GM18499 (cell line): ENCODE results near the gene MINAR2.

ENCODE experiments used
- ATAC-seq: cut with Tn5 transposase; IDR thresholded peaks from one replicate; pipeline ENCODE4 v1.9.1; 2021; ENCODE audit warnings: moderate number of reproducible peaks; ENCODE audit not compliant: insufficient read depth, unreplicated experiment

Gene MINAR2

DNA sequence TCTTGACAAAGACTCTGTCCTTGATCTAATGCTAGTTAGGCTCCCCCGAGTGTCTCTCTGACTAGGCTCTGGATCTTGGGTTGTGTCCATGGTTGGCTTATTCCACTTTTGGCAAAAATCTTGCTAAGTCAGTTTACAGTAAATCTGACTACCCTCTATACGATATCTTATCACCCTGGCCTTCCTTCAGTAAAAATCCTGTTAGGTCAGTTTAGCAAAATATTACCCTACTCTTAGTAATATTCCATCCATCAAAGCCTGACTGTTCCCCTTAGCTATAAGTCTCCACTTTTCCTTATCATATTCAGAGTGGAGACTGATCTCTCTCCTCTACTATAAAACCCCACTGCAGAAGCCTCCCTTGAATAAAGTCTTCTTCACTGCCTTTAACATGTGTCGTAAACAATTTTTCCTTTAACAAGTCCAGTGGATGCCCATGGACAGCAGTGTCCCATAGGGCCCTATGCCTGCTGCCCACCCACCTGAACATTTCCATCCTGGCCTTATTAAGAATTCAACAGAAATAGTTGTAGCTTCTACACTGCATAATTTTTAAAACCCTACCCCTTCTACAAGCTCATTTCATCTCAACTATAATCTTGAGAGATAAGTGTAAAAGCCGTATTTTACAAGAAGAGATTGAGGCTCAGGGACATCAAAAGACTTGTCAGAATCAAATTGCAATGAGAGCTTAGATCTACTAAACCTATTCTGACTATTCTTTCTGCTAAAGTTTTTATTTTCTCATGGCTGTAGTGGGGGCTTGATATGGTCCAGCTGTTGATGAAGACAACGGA is 22.3 kb downstream of the MINAR2 start:
- ATAC-seq = no peak

DNA sequence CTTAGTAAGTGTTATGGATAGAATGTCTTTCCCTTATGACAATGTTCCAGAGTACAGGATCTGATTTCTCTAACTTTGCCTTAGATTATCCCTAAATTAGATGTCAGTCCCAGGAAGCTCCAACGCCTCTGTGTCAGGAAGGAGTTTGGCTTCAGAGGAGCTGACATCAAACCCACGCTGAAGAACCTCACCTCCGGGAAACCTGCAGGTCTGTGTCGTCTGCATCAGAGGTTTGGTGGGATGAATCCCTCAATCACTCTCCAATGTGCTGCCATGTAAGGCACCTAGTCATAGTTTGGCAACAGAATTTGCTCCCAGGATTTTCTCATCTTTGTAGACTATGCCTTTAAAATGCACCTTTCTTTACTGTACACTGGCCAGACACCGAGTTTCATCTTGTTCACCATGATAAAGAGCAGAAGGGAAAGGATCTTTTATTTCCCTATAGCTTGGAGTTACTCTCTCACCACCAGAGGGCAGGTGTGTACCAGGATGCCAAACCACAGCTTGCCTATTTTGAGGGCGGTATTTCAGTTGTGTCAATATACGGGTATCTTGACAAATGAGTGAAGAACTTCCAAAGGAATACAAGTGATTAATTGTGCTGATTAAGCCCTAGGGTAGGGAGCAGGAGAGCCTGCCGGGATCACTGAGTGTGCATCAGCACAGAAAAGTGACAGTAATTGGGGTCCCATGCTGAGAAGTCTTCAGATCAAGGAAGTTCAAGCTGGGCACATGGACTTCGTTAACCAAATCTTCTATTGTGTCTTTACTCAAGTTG is 23.4 kb downstream of the MINAR2 start:
- peak; percentile 42 for ATAC-seq

DNA sequence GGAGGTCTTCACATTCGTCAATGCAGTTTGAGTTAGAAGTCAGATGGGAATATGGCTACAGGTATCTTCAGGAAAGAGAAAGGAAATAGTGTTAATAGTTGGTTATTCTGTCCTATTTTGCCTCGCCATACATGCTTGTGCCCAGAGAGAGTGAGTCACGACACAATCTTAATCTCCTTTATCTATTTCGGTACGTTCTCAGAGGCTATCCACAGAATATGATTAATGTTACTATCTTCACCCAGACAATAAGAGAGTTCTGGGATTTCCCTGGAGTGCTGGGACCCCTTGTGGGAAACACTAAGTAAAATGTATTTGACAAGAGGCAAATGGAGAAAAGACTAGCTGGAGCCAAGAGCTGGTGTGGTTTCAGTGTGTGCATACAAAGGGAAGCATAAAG is 25.5 kb downstream of the MINAR2 start:
- ATAC-seq = no peak

DNA sequence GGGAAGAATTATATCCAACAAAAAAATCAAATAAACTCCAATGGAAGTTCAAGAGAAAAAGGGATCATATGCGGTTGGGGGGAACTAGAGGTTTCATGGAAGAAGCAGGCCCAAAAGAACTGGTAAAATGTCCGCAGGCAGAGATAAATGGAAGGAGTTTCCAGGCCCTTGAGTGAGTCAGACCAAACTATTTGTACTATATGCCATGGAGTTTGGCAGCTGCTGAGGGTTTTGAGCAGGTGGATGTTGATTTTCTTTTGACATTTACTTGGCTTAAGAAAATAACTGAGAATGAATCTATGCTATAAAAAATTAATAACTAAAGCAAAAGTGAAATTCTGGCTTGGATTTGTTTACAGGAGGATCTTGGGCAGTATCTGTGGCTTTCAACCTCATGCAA is 33.7 kb downstream of the MINAR2 start:
- no peak for ATAC-seq

DNA sequence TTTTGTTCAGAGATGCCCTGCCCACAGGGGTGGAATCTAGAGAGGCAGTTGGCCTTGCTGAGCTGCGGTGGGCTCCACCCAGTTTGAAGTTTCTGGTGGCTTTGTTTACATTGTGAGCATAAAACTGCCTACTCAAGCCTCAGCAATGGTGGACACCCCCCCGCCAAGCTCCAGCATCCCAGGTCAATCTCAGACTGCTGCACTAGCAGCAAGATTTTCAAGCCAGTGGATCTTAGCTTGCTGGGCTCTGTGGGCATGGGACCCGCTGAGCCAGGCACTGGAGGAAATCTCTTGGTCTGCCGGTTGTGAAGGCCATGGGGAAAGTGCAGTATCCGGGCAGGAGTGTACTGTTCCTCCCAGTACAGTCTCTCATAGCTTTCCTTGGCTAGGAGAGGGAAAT is 55.5 kb downstream of the MINAR2 start:
- ATAC-seq = no peak

DNA sequence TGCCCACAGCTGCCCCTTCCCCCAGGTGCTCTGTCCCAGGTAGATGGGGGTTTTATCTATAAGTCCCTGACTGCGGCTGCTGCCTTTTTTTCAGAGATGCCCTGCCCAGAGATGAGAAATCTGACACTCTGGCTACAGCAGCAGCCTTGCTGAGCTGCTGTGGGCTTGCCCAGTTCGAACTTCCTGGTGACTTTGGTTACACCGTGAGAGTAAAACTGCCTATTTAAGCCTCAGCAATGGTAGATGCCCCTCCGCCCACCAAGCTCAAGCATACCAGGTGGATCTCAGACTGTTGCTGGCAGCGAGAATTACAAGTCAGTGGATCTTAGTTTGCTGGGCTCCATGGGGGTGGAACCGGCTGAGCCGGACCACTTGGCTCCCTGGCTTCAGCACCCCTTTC is 56.8 kb downstream of the MINAR2 start:
- ATAC-seq = no peak

DNA sequence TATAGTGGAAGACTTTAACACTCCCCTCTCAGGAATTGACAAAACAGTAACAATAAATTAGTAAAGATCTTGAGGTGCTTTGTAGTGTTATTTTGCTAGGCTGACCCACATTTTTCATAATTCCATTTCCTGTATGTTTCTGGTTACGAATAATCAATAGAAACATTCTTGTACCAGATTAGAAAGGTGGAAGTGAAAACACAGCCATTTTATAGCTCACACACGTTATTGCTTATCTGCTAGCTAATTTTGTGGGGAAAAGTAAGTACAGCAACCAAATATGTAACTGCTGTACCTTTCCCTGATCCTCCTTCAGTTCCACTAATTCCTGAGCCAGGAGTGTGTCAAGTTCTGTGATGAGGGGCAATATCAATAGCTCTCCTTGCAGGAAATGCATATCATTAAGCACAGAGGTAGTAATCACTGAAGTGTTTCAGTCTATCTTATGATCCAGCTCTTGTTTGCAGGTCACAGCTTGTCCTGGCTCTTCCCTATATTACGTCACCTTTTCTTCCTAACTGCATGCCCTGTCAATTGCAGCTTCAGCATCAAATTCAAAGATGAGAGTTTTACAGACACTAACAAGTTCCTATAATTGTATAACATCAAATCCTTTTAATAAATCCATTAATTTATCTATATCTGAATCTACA is 59.4 kb downstream of the MINAR2 start:
- ATAC-seq = no peak
